Measurements from ENCODE around the gene MMRN2.
"Not testable (repeated sequence)": the region's sequence is repeated elsewhere in the genome, so short reads cannot be mapped to it uniquely, and the experiment has no call there.

MMRN2 gene

GRCh38 chr10:86957471-86958115 is at the start of gene MMRN2:
MMRN2 (minus strand) TSS chr10:86957615; CDS start chr10:86957541, 74 bp downstream.
- no peak for DNase-seq

GRCh38 chr10:87007124-87007523 is 49.7 kb upstream of the MMRN2 start:
- not testable (repeated sequence) for DNase-seq

- DNase-seq, result no peak
These were observed 43.1 kb upstream of the MMRN2 start for GRCh38 chr10:87000491-87000890.

- not testable (repeated sequence) for DNase-seq
These were observed 42.5 kb upstream of the MMRN2 start for GRCh38 chr10:86999802-87000403.

- DNase-seq, result no peak
These were observed 35.5 kb upstream of the MMRN2 start for GRCh38 chr10:86992929-86993328.

GRCh38 chr10:86992456-86992855 is 35.0 kb upstream of the MMRN2 start:
- no peak for DNase-seq

GRCh38 chr10:86991362-86991761 is 33.9 kb upstream of the MMRN2 start:
- not testable (repeated sequence) for DNase-seq

GRCh38 chr10:86988520-86988919 is 31.1 kb upstream of the MMRN2 start:
- no peak for DNase-seq

GRCh38 chr10:86984498-86984897 is 27.1 kb upstream of the MMRN2 start:
- not testable (repeated sequence) for DNase-seq

GRCh38 chr10:86981716-86982115 is 24.3 kb upstream of the MMRN2 start:
- DNase-seq, result no peak

GRCh38 chr10:86981020-86981419 is 23.6 kb upstream of the MMRN2 start:
- not testable (repeated sequence) for DNase-seq

- DNase-seq, result no peak
These were observed 22.6 kb upstream of the MMRN2 start for GRCh38 chr10:86979977-86980448.

- DNase-seq, result no peak
These were observed 21.9 kb upstream of the MMRN2 start for GRCh38 chr10:86979296-86979818.

GRCh38 chr10:86978457-86978856 is 21.0 kb upstream of the MMRN2 start:
- not testable (repeated sequence) for DNase-seq

GRCh38 chr10:86976362-86977056 is 19.1 kb upstream of the MMRN2 start:
- DNase-seq, result no peak

GRCh38 chr10:86974484-86974883 is 17.1 kb upstream of the MMRN2 start:
- DNase-seq, result no peak

GRCh38 chr10:86972613-86973380 is 15.4 kb upstream of the MMRN2 start:
- DNase-seq, result no peak

- peak; percentile 93 for DNase-seq
These were observed 14.0 kb upstream of the MMRN2 start for GRCh38 chr10:86971232-86971991.

- no peak for DNase-seq
These were observed 13.5 kb upstream of the MMRN2 start for GRCh38 chr10:86970982-86971231.

GRCh38 chr10:86970162-86970981 is 13.0 kb upstream of the MMRN2 start:
- no peak for DNase-seq

GRCh38 chr10:86969421-86970041 is 12.1 kb upstream of the MMRN2 start:
- DNase-seq, result no peak
